HCT116 (cell line): ENCODE results near the gene RHOH. TPM values are rescaled to one million over a fixed set of nuclear protein-coding genes. Genes with fewer than 3 reads are reported as not detected.

Source experiments
- ATAC-seq: fragments of 200-7000 bp; cut with Tn5 transposase; 2 replicates; pipeline ENCODE4 v1.9.1; 2020; ENCODE audit warnings: mild to moderate bottlenecking, moderate library complexity
- BruUV-seq: library from RNA; stranded (reverse); fragments of 400-500 nt; replicated peaks from 2 replicates; lab custom pipeline; 2021; lab: Mats Ljungman, UMichigan
- CTCF ChIA-PET: fragments of 300-600 bp; sonication (Branson Sonifier 250); formaldehyde crosslinking; loops from one replicate; lab custom pipeline; 2021; ENCODE audit warnings: antibody characterized with exemption; lab: Charles Lee
- POLR2A ChIA-PET: fragments of 300-600, 350-600 bp; sonication (Branson Sonifier 250); formaldehyde crosslinking; loops from one replicate; lab custom pipeline; 2021; ENCODE audit warnings: antibody characterized with exemption; lab: Charles Lee
- RAD21 ChIA-PET, 2 experiments: fragments of 300-600 bp; sonication (Branson Sonifier 250); formaldehyde crosslinking; loops; one replicate each; lab custom pipeline; 2023; ENCODE audit warnings: low total read pairs in 2 of 2; ENCODE audit not compliant: uncharacterized antibody in 2 of 2, unreplicated experiment in 2 of 2, low non-redundant PET in 1 of 2; lab: Charles Lee
- DNase-seq: peaks from one replicate; pipeline ENCODE4 v3.0.0-alpha.2; 2010; ENCODE audit warnings: low read depth, low spot score
- H2AFZ ChIP-seq: fragments of 200-600 bp; shearing (Covaris generic), sonication (generic); 2 replicates; pipeline ENCODE4 v1.6.1; 2017; ENCODE audit warnings: low read depth, mixed run types, mixed read lengths, antibody characterized with exemption, low read length; ENCODE audit not compliant: poor library complexity, severe bottlenecking
- H3K27ac ChIP-seq: 2 replicates; pipeline ENCODE4 v1.5.1; 2012; ENCODE audit warnings: low read depth, low read length
- H3K27me3 ChIP-seq: fragments of 200-600 bp; sonication (generic); 2 replicates; pipeline ENCODE4 v1.6.1; 2016; ENCODE audit warnings: mixed run types, low read length, mixed read lengths; ENCODE audit not compliant: insufficient read depth
- H3K36me3 ChIP-seq, 2 experiments: fragments of 200-500 bp in 1 of 2; fragments of 200-600 bp in 1 of 2; sonication (Bioruptor generic) in 1 of 2; sonication (generic) in 1 of 2; 2 replicates each; pipeline versions ENCODE4 v1.5.1 to v1.6.1; 2014 to 2016; ENCODE audit warnings: low read length in 2 of 2, inconsistent platforms in 1 of 2, mixed read lengths in 1 of 2, mixed run types in 1 of 2; ENCODE audit not compliant: insufficient read depth in 2 of 2, control insufficient read depth in 1 of 2
- H3K4me1 ChIP-seq, 2 experiments: fragments of 200-600 bp in 1 of 2; sonication (generic) in 1 of 2; 2 replicates each; pipeline versions ENCODE4 v1.5.1 to v1.6.1; 2012 to 2017; ENCODE audit warnings: low read length in 2 of 2, inconsistent platforms in 1 of 2, mild to moderate bottlenecking in 1 of 2, mixed read lengths in 1 of 2, mixed run types in 1 of 2, moderate library complexity in 1 of 2; ENCODE audit not compliant: insufficient read depth in 2 of 2, control insufficient read depth in 1 of 2
- H3K4me2 ChIP-seq: fragments of 200-600 bp; sonication (generic); 2 replicates; pipeline ENCODE4 v1.6.1; 2017; ENCODE audit warnings: mixed run types, low read length, mixed read lengths
- H3K4me3 ChIP-seq, 2 experiments: fragments of 200-600 bp in 1 of 2; sonication (generic) in 1 of 2; replicated peaks in 1 of 2; 2 replicates each; pipeline ENCODE4 v1.5.1; 2011 to 2016; ENCODE audit warnings: low read length in 2 of 2, control low read depth in 1 of 2, low read depth in 1 of 2, mild to moderate bottlenecking in 1 of 2, mixed read lengths in 1 of 2, mixed run types in 1 of 2
- H3K79me2 ChIP-seq: fragments of 200-600 bp; sonication (generic); 2 replicates; pipeline ENCODE4 v1.6.1; 2017; ENCODE audit warnings: mild to moderate bottlenecking, mixed run types, low read length, moderate library complexity, mixed read lengths; ENCODE audit not compliant: insufficient read depth
- H3K9ac ChIP-seq: fragments of 200-600 bp; sonication (generic); 2 replicates; pipeline ENCODE4 v1.6.1; 2016; ENCODE audit warnings: low read length, mixed read lengths
- H3K9me2 ChIP-seq: fragments of 200-600 bp; sonication (generic), shearing (Covaris generic); 2 replicates; pipeline ENCODE4 v1.6.1; 2017; ENCODE audit warnings: mixed run types, mild to moderate bottlenecking, moderate library complexity; ENCODE audit not compliant: insufficient read depth
- H3K9me3 ChIP-seq, 2 experiments: fragments of 200-500 bp in 1 of 2; fragments of 200-600 bp in 1 of 2; sonication (Bioruptor generic) in 1 of 2; sonication (generic) in 1 of 2; 2 replicates each; pipeline ENCODE4 v1.6.1; 2014 to 2017; ENCODE audit warnings: low read length in 2 of 2, mixed read lengths in 2 of 2, inconsistent platforms in 1 of 2, low read depth in 1 of 2, mild to moderate bottlenecking in 1 of 2, mixed run types in 1 of 2, moderate library complexity in 1 of 2; ENCODE audit not compliant: control insufficient read depth in 1 of 2, insufficient read depth in 1 of 2
- H4K20me1 ChIP-seq: fragments of 200-600 bp; sonication (generic), shearing (Covaris generic); 2 replicates; pipeline ENCODE4 v1.6.1; 2017; ENCODE audit warnings: mixed run types, mild to moderate bottlenecking, moderate library complexity; ENCODE audit not compliant: insufficient read depth
- CEBPB ChIP-seq: IDR thresholded peaks from 2 replicates; pipeline ENCODE4 v1.6.1; 2012; ENCODE audit warnings: low read depth
- EZH2 ChIP-seq: fragments of 200-600 bp; sonication (generic); IDR thresholded peaks from 2 replicates; pipeline ENCODE4 v1.6.1; 2017; ENCODE audit warnings: antibody characterized with exemption, mixed run types
- EZH2phosphoT487 ChIP-seq: fragments of 200-600 bp; IDR thresholded peaks from 2 replicates; pipeline ENCODE4 v1.6.1; 2018; ENCODE audit warnings: antibody characterized with exemption, borderline replicate concordance
- POLR2A ChIP-seq: IDR thresholded peaks from 2 replicates; pipeline ENCODE4 v1.7.0; 2011; ENCODE audit warnings: borderline replicate concordance; ENCODE audit not compliant: insufficient read depth, insufficient read length; ENCODE audit errors: extremely low read depth
- POLR2AphosphoS5 ChIP-seq: IDR thresholded peaks from 2 replicates; pipeline ENCODE4 v1.6.1; 2011; ENCODE audit warnings: mild to moderate bottlenecking, low read depth, low read length, moderate library complexity
- RAD21 ChIP-seq: IDR thresholded peaks from 2 replicates; pipeline ENCODE4 v1.6.1; 2012; ENCODE audit warnings: low read depth, mild to moderate bottlenecking
- SP1 ChIP-seq: IDR thresholded peaks from 2 replicates; pipeline ENCODE4 v1.6.1; 2012; ENCODE audit warnings: low read depth
- intact Hi-C: fragments of 100-400 bp; cut with micrococcal nuclease; formaldehyde crosslinking; loops from 2 replicates; pipeline ENCODE4 v1.10.0; 2022
- total RNA-seq: library from RNA; stranded (reverse); gene quantifications from one replicate; pipeline ENCODE4 v1.2.1, GENCODE V29; 2021; ENCODE audit not compliant: unreplicated experiment
- TF ChIP-seq, protein P1 (sequence below): IDR thresholded peaks from 2 replicates; pipeline ENCODE4 v1.6.1; 2012; ENCODE audit warnings: low read depth
- TF ChIP-seq, protein P2 (sequence below), 3 experiments: fragments of 200-600 bp in 1 of 3; sonication (generic) in 1 of 3; IDR thresholded peaks in 2 of 3; conservative IDR thresholded peaks in 1 of 3; 2 replicates each; pipeline ENCODE4 v1.5.1; 2012 to 2017; ENCODE audit warnings: low read depth in 2 of 3, low read length in 2 of 3, antibody characterized with exemption in 1 of 3, borderline replicate concordance in 1 of 3, control low read depth in 1 of 3, mild to moderate bottlenecking in 1 of 3, mixed read lengths in 1 of 3, mixed run types in 1 of 3, moderate library complexity in 1 of 3; ENCODE audit not compliant: insufficient read depth in 1 of 3

RHOH gene
- total RNA-seq, 1 experiment from 2014 or later, result 0.74 TPM

DNA sequence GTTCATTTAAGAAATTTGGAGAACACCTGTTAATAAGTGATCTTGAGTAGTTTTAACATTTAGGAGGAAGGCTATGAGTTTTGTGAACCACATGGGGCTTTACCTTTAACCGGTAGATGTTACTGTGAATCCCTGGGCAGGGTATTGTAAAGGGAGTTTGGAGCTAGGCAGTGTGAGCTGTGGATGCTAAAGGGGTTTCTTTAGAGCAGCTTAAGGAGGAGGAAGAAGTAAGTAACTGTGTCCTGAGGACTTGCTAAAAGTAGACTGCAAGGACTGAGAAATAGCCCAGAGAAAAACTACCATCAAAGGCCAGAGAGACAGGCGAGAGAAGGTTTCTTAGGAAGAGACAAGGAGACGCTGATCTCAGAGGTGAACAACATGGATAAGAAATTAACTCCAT lies 5.6 kb downstream of the RHOH start:
- intact Hi-C loops, result no loop called here
- no peaks in the 10 kb centered on the region for H3K9me3 ChIP-seq
- no peaks in the 10 kb centered on the region for H4K20me1 ChIP-seq
- RAD21 ChIA-PET, result no interaction called here
- no peak overlapping the region for H3K4me3 ChIP-seq
- H2AFZ ChIP-seq, result no peak overlapping the region
- H3K4me2 ChIP-seq, result no peak overlapping the region
- no TSS peak for BruUV-seq
- POLR2A ChIA-PET, result no interaction called here
- CTCF ChIA-PET, result no interaction called here
- no peaks in the 10 kb centered on the region for H3K4me1 ChIP-seq
- TF ChIP-seq, protein P1, sequence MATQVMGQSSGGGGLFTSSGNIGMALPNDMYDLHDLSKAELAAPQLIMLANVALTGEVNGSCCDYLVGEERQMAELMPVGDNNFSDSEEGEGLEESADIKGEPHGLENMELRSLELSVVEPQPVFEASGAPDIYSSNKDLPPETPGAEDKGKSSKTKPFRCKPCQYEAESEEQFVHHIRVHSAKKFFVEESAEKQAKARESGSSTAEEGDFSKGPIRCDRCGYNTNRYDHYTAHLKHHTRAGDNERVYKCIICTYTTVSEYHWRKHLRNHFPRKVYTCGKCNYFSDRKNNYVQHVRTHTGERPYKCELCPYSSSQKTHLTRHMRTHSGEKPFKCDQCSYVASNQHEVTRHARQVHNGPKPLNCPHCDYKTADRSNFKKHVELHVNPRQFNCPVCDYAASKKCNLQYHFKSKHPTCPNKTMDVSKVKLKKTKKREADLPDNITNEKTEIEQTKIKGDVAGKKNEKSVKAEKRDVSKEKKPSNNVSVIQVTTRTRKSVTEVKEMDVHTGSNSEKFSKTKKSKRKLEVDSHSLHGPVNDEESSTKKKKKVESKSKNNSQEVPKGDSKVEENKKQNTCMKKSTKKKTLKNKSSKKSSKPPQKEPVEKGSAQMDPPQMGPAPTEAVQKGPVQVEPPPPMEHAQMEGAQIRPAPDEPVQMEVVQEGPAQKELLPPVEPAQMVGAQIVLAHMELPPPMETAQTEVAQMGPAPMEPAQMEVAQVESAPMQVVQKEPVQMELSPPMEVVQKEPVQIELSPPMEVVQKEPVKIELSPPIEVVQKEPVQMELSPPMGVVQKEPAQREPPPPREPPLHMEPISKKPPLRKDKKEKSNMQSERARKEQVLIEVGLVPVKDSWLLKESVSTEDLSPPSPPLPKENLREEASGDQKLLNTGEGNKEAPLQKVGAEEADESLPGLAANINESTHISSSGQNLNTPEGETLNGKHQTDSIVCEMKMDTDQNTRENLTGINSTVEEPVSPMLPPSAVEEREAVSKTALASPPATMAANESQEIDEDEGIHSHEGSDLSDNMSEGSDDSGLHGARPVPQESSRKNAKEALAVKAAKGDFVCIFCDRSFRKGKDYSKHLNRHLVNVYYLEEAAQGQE, result no peak
- TF ChIP-seq, protein P2, sequence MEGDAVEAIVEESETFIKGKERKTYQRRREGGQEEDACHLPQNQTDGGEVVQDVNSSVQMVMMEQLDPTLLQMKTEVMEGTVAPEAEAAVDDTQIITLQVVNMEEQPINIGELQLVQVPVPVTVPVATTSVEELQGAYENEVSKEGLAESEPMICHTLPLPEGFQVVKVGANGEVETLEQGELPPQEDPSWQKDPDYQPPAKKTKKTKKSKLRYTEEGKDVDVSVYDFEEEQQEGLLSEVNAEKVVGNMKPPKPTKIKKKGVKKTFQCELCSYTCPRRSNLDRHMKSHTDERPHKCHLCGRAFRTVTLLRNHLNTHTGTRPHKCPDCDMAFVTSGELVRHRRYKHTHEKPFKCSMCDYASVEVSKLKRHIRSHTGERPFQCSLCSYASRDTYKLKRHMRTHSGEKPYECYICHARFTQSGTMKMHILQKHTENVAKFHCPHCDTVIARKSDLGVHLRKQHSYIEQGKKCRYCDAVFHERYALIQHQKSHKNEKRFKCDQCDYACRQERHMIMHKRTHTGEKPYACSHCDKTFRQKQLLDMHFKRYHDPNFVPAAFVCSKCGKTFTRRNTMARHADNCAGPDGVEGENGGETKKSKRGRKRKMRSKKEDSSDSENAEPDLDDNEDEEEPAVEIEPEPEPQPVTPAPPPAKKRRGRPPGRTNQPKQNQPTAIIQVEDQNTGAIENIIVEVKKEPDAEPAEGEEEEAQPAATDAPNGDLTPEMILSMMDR (IDR thresholded peaks at IDR 0.05 in 2 of 3, conservative IDR thresholded peaks at IDR 0.05 in 1 of 3; ENCODE audit: borderline replicate concordance in 1 of 3, insufficient read depth in 1 of 3, low read depth in 2 of 3, low read length in 2 of 3), result no peak
- TF ChIP-seq RAD21 (no peak), POLR2AphosphoS5 (no peak), POLR2A (no peak), EZH2 (no peak), EZH2phosphoT487 (no peak), SP1 (no peak), CEBPB (no peak)
- no peaks in the 10 kb centered on the region for H3K9me2 ChIP-seq
- H3K27ac ChIP-seq, result no peak overlapping the region
- ATAC-seq (no peak), DNase-seq (no peak)
- no peak overlapping the region for H3K9ac ChIP-seq
- no peaks in the 10 kb centered on the region for H3K27me3 ChIP-seq
- H3K79me2 ChIP-seq, result no peaks in the 10 kb centered on the region
- H3K36me3 ChIP-seq, result no peaks in the 10 kb centered on the region
